DMS153 treated with DMSO at 0.1 percent for 48 hours (cell line): Measurements from ENCODE around the gene ZFPM1.
"Not testable (repeated sequence)": the region's sequence is repeated elsewhere in the genome, so short reads cannot be mapped to it uniquely, and the experiment has no call there.

Experiments
- DNase-seq: peaks from one replicate; lab custom pipeline; 2025; ENCODE audit not compliant: unreplicated experiment; lab: John Stamatoyannopoulos, UW

Gene ZFPM1

DNA sequence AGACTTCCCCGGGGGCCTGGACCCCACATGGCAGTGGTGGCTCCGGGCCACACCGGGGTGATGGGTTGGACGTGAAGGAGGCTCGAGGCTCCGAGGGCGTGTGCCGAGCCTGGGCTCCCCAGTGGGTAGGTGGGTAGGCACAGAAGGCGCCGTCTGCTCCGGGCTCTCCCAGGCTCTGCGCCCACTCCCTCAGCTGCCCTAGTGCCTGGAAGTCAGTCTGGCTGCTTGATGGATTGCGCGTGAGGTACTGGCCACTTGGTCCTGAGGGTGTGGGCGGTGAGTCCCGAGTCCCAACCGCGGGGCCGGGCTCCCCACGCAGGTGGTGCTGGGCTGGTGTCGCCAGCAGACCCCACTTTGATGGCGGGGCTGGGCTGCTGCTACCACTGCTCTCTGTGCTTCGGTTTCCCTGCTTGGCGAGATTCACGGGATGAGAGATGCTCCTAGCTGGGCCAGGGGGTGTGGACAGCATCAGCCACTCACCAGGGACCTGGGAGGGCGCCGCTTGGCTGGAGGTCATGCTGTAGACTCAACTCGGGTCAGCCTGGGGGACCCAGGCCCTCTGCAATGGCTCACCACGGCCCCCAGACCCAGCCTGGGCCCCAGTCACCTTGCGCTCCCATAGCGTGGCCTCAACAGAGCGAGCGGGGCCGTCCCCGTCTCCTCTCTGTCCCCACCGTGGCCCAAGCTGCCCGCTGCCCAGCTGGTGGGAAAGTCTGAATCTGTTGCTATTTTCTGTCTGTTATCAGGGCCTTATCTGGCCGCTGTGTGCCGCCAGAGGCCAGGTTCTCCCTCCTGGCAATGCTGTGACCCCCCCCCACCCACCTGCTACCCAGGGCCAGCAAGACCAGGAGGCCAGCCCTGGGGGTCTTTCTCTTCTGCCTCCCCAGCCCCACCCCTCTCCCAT, 26.1 kb downstream of the ZFPM1 start:
- no peak for DNase-seq

DNA sequence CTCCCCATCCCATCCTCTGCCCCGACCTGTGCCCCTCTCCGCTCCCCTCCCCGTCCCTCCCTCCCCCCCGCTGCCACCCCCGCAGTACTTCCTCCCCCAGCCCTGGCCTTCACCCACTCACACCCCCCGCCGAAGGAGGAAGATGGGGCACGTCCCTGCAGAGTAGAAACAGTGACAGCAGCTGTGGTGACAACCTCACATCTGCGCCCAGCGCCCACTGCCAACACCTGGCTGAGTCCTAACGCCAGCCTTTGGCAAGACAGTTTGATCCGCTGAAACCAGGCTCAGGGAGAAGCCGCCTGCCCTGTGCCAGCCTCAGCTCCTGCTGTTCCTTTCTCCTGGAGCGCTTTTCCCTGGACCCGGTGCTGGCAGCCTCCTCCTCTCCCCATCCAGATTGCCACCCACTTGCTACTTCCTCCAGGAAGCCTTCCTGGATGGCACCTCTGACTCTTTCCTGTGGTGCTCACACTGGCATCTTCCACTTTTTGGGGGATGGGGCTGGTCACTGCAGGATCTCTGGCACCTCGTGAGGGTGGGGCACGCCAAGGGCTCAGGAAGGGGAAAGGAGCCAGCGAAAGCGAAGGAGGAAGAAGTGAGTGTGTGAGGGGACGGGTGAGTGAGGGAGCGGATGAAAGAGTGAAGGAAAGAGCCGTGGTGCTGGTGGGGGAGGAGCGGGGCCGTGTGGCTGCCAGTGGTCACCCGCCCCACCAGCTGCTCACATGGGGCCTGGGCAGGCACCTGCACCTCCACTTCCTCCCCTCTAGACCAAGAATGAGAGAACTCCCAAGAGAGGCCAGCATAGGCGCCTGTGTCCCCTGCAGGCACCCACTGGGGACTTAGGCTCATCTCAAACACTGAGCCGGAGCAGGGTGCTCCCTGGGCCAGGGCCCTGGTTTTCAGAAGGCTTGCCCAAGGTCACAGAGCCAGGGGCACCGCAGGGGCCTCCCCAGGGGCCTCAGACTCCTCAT, 27.0 kb downstream of the ZFPM1 start:
- DNase-seq: no peak

DNA sequence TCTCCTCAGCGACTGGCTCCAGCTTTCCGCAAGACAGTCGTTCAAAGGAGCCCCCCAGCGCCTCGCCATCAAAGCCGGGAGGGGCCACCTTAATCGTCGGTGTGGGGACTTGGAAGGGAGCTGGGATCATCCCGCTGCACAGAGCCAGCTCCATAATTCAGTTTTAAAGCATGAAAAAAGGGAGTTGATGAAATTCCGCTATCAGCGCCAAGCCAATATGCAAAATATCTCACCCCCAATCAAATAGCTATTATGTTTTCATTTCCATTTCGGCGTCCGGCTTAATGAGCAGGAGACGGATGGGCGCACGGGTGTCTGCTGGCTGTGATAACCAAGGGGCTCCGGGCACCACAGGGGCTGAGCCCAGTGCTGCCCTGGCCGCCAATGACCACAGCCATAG, 27.7 kb downstream of the ZFPM1 start:
- no peak for DNase-seq

DNA sequence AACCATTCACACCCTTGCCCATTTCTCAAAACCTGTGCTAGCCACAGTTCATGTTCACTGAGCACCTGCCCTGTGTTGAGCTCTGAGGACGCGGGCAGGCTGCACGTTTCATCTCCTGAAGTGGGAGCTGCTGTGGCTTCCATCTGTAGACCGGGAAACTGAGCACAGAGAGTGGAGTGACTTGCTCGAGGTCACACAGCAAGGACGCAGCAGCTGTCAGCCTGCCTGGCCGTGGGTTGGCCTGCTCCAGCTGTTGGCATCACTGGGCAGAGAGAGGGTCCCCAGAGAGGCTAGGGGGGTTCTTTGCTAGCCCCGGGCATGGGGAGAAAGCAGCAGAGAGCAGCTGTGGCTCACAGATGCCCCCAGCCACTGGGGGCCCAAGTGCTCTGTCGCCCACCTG, 28.8 kb downstream of the ZFPM1 start:
- DNase-seq: no peak

DNA sequence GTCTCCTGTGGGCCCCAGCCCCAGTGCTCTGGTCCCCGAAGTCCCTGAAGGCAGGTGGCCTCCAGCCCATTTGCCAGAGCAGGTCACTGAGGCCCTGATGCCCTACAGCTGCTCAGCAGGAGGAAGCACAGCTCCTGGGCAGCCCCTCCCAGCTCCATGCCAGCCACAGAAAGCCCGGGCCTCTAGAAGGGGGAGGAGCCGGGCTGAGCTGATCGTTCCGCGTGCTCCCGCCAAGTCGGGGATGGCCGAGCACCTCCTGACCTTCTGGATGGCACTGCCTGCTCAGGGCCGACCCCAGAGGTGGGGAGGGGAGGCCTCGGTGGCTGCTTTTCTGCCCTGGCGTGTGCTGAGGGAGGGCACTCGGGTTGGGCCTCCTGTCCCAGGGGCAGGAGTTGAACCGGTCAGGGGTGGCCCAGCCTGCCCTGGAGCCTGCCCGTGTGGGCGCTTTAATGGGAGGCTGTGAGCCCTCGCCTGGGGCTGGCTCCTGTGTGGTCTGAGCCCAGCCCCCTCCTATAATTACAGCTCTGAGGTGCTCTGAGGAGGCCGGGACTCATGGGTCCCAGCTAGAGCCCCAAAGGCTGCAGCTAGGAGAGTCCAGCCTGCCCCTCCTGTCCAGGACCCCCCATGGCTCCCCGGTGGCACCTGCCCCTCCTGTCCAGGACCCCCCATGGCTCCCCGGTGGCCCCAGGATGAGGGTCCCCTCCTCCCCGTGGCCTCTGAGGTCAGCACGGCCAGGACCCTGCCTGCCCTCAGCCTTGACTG, 29.7 kb downstream of the ZFPM1 start:
- DNase-seq: no peak

DNA sequence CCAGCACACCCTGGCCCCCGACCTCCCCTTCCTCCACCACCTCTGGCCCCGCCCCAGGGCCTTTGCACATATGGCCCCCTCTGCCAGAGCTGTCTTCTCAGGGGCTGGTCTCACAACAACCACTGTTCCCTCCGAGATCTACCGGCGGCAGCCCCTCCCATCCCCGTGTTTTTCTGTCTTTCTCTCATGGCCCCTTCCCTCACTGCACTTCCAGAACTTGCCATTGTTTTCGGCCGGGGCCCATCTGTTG, 30.2 kb downstream of the ZFPM1 start:
- DNase-seq: no peak

DNA sequence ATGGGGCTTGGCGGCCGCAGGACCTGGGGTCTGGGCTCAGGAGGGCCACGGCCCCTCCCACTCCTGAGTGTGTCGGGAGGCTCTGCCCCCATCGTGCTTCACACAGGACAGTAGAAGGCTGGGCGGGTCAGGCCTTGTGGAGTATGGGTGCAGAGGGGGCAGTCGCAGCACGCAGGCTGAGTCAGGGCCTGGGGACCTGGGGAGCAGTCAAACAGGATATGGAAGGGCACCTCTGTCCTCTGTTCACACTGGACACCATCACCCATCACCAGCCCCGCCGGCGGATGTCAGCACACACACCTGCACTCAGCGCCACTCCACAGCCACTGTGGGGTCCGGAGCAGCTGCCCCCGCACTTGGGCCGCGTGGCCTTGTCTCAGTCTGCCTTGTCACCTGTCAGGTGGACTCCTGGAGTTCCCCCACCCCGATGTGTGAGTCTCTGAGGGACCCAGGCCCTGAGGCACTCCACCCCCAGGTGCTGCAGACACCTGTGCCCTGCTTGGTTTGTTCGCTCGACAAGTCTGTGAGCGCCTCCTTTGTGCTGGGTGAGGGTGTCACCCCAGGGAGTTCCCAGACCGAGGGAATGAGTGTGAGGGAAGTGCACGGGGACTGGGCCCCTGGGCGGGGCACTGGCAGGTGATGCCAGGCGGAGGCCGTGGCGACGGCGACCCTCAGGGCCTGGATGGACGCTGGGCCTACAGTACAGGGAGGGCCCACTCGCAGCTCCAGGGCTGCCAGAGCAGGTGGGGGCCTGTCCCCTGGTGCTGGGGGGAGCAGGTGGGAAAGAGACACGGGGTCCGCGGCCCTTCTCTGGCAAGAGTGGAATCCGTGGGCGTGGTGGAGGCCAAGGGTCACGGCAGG, 31.7 kb downstream of the ZFPM1 start:
- no peak for DNase-seq

DNA sequence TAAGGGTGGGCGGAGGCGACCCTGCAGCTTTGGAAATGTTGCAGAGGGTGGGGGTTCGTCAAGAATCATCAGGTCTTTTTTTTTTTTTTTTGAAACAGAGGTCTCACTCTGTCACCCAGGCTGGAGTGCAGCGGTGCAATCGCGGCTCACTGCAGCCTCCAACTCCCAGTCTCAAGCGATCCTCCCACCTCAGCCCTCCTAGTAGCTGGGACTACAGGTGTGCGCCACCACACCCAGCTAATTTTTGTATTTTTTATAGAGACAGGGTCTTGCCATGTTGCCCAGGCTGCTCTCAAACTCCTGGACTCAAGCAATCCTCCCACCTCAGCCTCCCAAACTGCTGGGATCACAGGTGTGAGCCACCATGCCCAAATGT, 32.3 kb downstream of the ZFPM1 start:
- not testable (repeated sequence) for DNase-seq

DNA sequence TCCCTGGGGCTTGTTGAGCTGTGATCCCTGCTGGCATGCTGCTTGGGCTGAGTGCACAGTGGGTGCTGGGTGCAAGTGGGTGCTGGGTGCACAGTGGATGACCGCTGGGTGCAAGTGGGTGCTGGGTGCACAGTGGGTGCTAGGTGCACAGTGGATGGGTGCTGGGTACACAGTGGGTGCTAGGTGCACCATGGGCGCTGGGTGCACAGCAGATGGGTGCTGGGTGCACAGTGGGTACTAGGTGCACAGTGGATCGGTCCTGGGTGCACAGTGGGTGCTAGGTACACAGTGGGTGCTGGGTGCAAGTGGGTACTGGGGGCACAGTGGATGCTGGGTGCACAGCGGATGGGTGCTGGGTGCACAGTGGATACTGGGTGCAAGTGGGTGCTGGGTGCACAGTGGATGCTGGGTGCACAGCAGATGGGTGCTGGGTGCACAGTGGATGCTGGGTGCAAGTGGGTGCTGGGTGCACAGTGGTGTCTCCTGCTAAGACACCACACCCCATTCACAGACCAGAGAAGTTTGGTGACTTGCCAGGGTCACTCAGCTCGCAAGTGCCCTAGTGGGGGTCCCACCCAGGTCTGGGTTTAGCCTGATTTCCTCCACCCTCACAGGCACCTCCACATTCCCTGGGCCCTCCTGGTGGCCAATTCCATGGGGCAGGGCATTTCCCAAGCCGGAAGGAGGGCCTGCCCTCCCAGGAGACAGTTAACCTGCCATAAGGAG, 33.5 kb downstream of the ZFPM1 start:
- DNase-seq: no peak

DNA sequence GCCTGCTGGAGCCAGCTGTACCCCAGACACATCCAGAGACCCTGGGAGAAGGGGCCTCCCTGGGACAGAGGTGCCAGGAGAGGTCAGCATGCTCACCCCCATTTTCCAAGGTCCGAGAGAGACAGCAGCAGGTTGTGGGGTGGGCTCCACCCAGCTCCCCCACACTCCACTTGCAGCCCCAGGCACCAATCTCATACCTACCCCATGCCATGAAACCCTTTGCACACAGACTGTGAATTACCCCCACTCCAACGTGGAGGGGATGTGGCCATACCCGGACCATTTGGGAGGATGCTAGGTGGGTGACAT, 34.0 kb downstream of the ZFPM1 start:
- DNase-seq: no peak

DNA sequence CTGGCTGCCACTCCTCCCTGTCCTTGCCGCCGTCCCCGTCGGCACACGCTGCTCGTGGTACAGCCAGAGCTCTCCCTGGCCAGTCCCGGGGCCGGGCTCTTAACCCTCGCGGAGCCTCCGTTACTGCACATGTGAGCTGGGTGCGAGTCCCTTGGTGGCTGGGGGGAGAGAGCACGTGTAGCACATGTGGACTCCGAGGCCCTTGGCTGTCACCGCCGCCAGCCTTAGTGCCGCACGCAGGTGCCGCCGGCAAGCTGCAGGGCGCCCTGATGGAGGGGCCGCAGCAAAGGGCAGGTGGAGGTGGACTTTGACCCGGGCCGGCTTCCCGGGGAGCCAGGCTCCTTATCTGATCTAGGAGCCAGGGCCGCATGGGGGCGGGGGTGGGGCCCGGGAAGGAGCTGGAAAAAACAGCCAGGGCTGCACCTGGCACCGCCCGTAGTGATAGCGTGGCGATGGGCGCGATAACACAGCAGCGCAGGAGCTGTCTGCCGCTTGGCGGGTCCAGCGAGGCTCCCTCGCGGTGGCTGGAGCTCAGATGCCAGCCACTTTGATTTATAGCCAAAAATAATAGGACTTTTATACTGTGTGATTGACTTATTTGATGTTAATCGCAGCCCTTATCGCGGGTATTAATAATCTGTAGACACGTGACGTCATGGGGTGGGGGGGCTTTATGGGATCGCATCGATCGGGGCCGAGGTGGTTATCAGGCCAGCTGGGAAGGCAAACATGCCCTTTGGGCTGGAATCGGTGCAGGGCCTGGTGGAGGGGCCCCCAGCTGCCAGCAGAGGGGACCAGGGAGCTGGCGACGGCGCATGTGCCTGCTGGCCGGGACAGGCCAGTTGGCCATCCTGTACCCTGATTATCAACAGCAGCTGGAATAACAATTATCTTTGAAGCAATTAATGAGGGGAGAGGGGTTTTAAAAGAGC, 35.1 kb downstream of the ZFPM1 start:
- DNase-seq: no peak

DNA sequence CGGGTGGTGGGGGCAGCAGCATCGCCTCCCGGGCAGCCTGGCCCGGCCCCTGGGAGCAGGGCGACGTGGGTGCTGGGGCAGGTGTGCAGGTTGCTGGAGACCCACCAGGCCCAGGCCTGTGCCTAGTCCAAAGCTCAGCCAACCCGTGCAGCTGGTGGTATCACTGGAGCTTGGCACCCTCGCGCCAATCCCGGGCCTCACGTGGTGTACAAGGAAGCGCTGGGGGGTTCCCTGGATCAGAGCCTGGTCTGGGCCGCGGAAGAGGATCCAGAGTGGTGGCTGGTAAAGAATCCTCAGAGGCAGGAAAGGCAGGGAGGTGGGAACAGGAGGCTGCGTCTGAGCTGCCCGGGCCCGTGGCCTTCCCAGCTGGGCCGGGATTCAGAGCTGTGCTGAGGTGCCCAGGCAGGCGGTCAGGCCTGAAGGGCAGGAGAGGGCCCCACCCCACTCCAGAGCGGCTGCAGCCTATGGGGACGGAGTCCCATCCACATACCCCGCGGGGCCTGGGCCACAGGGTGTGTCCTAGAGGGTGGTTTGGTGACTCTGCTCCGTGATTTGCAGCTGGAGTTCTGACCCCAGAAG, 36.2 kb downstream of the ZFPM1 start:
- DNase-seq: no peak

DNA sequence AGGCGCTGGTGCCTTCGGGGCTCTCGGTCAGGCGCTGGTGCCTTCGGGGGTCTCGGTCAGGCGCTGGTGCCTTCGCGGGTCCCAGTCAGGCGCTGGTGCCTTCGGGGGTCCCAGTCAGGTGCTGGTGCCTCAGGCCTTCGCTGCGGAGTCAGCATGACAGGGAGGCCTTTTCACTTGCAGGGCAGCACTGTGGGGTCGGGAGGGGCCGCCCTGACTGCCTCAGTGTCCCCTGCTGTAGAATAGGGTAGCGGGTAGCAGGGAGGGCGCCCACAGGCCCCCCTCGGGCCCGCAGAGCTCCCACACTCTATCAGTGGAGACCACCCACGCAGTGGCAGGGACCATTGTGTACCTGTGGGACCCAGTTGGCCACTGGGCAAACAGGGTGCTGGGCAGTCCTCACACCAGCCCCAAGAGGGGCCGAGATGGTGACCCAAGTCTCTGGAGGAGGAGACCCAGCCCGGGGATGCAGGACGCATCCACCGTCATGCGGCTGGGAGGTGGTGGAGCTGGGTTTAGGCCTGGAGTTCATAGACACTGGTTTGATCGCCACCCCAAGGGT, 38.0 kb downstream of the ZFPM1 start:
- DNase-seq: no peak

DNA sequence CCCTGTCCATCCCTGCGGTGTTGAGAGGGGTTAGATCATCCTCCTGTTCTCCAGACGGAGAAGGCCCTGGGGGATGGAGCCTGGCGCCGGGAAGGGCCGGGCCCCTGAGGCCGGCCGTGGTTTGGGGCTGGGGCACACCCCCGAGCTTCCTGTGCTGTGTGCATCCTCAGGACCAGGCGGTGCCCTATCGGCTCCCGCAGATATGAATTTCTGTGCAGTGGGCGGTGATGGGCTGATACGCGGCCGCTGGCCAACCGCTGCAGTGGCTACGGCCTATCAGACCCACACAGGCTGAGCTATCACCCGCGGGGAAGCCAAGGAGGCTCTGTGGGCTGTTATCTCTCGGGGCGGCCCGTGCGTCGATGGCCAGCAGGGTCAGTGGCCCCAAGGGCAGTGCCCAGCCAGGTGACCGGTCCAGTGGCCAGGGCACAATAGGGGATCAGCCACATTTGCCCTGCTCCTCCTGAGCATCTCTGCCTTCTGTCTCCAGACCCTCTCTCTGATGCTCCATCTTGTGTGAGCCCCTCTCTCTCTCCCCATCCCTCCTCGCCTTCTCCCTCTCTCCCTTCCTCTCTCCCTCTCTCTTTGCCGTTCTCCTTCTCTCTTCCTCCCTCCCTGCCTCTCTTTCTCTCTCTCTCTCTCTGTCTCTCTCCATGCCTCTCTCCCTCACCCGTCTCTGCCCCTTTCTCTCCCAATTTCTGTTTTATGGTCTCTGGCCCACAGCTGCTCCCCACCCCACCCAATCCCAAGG, 38.7 kb downstream of the ZFPM1 start:
- DNase-seq: no peak

DNA sequence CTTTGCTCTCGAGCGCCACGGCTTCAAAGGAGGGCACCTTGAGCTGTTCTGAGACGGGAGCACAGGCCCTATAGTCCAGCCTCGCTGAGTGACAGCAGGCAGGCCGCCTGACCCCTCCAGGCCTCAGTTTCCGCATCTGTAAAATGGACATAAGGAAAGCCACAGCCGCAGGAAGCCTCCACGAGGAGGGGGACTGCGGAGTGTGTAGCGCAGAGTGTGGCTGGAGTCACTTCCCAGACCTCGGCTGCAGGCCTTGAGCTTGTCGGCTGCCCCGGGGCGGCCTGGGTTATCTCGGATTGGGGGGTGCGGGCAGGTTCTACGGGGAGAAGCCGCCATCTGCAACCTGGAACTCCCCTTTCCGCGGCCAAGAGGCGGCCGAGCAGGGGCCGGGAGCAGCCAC, 40.8 kb downstream of the ZFPM1 start:
- DNase-seq: no peak

DNA sequence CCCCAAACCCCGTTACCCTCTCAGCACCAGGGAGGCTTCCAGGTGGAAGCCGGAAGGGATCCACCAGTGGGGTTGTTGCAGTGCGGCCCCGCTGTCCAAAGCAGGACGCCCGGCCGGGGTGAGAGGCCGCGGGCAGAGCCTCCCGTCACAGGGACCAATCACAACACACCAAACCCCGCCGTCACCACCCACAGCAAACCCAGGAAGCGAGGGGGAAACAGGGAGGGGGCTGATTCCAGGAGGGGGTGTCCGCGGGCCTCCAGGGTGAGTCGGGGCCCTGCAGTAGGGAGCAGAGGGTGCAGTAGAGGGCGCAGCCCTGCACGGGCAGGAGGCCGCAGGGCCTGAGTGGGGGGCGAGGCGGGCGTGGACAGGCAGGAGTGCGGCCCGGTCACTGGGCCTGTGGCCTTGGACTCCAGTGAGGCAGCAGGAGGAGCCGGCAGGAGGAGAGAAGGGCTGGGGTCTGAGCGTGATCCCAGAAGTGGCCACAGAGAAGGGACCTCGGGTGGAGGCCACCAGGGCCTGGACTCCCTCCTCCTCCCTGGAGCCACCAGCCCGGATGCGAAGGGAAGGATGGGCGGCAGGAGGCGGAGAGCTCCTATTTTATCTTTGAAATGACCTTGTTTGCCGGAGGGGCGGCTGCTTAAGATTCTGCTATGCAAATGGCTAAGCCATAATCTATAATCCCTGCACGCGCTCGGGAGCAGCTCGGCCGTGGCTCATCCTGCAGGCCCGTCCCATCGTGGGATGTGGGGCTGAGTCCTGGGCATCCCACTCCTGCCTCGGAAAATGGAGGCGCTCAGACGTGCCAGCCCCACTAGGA, 41.5 kb downstream of the ZFPM1 start:
- no peak for DNase-seq

DNA sequence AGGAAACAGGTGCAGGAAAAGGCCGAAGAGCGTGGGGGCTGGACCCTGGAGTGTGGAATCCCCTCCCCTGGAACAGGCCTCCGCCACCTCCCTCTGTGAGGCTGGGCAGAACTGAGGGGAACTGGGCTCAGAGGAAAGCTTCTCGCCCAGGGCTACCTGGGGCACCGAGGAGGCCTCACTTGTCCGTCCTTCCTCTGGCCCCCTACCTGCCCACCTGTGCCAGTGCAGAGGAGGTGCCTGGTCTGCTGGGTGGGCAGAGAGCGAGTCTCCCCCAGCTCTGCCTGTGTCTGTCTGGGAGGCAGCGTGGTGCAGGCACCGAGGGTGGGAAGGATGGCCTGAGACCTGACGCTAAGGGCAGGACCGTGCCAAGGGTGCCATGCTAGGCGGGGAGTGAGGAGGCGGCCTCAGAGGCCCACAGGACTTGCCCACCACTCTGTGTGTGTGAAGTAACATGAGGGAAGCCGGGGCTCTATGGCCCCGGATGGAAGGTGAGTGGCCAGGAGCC, 42.2 kb downstream of the ZFPM1 start:
- DNase-seq: no peak
